Naive thymus-derived CD8-positive, alpha-beta T cell (primary cell): ENCODE data around the gene LRRC71. TPM values are rescaled to one million over a fixed set of nuclear protein-coding genes. Genes with fewer than 3 reads are reported as not detected.
"Not testable (repeated sequence)": the region's sequence is repeated elsewhere in the genome, so short reads cannot be mapped to it uniquely, and the experiment has no call there.

ENCODE experiments used
- ATAC-seq, 2 donors: fragments of 150-1000 bp; cut with Tn5 transposase in 1 of 2; sonication (Bioruptor Pico), chemical (Tn5 transposase) in 1 of 2; 1 replicate in 1 of 2; 2 replicates in 1 of 2; pipeline ENCODE4 v1.10.0; 2021; ENCODE audit warnings: mild to moderate bottlenecking in 2 of 2, moderate library complexity in 2 of 2
- POLR2A ChIA-PET: fragments of 350-600 bp; sonication (Branson Sonifier 250); formaldehyde crosslinking; loops from one replicate; lab custom pipeline; 2021; ENCODE audit warnings: antibody characterized with exemption; lab: Charles Lee
- DNase-seq, 10 donors: peaks; one replicate each; pipeline versions ENCODE4 v3.0.0 to v3.0.0-alpha.2; 2020 to 2022
- H3K27ac Mint-ChIP-seq, 10 donors: one replicate each; pipeline ENCODE4 v1.8.0; 2020 to 2022; ENCODE audit warnings: mild to moderate bottlenecking in 10 of 10, mixed read lengths in 10 of 10, moderate library complexity in 4 of 10, inconsistent platforms in 1 of 10
- H3K27me3 Mint-ChIP-seq, 5 donors: one replicate each; pipeline ENCODE4 v1.8.0; 2021 to 2022; ENCODE audit warnings: mixed read lengths in 5 of 5
- H3K36me3 Mint-ChIP-seq, 3 donors: one replicate each; pipeline ENCODE4 v1.8.0; 2020 to 2022; ENCODE audit warnings: mixed read lengths in 3 of 3, mild to moderate bottlenecking in 2 of 3, inconsistent platforms in 1 of 3
- H3K4me1 Mint-ChIP-seq, 4 donors: one replicate each; pipeline ENCODE4 v1.8.0; 2021 to 2022; ENCODE audit warnings: mixed read lengths in 4 of 4
- H3K4me3 Mint-ChIP-seq, 10 donors: one replicate each; pipeline ENCODE4 v1.8.0; 2020 to 2022; ENCODE audit warnings: mild to moderate bottlenecking in 10 of 10, mixed read lengths in 10 of 10, moderate library complexity in 6 of 10, inconsistent platforms in 1 of 10
- H3K9me3 Mint-ChIP-seq, 9 donors: one replicate each; pipeline ENCODE4 v1.8.0; 2020 to 2022; ENCODE audit warnings: mixed read lengths in 9 of 9, mild to moderate bottlenecking in 3 of 9, inconsistent platforms in 1 of 9, moderate library complexity in 1 of 9
- polyA plus RNA-seq, 3 donors: library from polyadenylated mRNA; unstranded; fragments of 300-500 nt; fragmentation: Illumina TruSeq; gene quantifications; one replicate each; pipeline ENCODE4 v1.2.3, GENCODE V29; 2021
- total RNA-seq, 8 experiments: library from RNA in 2 of 8; stranded (reverse) in 2 of 8; gene quantifications; one replicate each; pipeline ENCODE4 v1.2.3 and lab custom pipeline; 2021 to 2026

The LRRC71 gene
- total and polyA plus RNA-seq, 5 experiments from 2014 or later, result not detected

- peaks cover 53 to 98% (median 76%) of the 10 kb centered on the region in 5 donors for H3K27me3 Mint-ChIP-seq
- POLR2A ChIA-PET, H3K36me3 Mint-ChIP-seq, DNase-seq, H3K27ac Mint-ChIP-seq, H3K9me3 Mint-ChIP-seq, ATAC-seq: not testable (repeated sequence)
- peak overlapping the region in 2 of 10 donors; percentile 46 to 51 for H3K4me3 Mint-ChIP-seq
- peaks cover 16 to 36% (median 31%) of the 10 kb centered on the region in 4 donors for H3K4me1 Mint-ChIP-seq
Measured at GRCh38 chr1:156926695-156927094, 6.3 kb downstream of the LRRC71 start.

DNA sequence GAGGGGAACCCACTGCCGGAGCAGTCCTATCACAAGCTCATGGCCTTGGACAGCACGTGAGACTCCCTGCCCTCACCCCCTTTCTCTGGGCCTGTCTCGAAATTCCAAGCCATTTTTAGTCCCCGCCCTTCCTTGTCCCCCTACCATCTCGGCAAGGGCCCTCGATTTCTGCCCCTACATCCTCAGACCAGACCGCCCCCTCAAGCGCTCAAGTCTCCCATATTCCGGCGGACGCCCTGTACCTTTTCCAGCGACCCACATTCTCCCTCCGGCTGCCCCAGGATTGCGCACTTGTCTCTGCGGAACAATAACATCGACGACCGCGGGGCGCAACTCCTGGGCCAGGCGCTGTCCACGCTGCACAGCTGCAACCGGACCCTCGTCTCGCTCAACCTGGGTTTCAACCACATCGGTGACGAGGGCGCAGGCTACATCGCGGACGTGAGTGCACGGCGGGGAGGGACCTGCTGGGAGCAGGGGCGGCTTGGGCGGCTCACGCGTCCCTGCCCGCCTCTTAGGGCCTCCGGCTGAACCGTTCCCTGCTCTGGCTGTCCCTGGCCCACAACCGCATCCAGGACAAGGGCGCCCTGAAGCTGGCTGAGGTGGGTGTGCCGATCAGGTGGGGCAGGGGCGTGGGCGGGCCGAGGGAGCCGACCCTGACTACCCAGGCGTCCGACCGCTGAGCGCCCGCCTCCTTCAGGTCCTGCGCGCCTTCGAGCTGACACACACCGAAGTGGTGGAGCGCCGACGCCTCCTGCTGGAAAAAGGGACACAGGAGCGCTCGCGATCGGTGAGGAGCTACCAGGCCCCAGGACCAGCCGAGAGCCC is 7.0 kb downstream of the LRRC71 start:
- POLR2A ChIA-PET, result no interaction called here
- Mint-ChIP-seq H3K4me1 (peaks cover 13 to 37% (median 34%) of the 10 kb centered on the region in 4 donors), H3K27me3 (peaks cover 45 to 98% (median 74%) of the 10 kb centered on the region in 5 donors), H3K4me3 (peak overlapping the region in 7 of 10 donors; percentile 14 to 71 (median 51)), H3K9me3 (no peaks in the 10 kb centered on the region), H3K27ac (no peak overlapping the region), H3K36me3 (peaks cover 0 to 3% (median 0%) of the 10 kb centered on the region in 3 donors)
- ATAC-seq (peak; percentile 79 to 80), DNase-seq (peak in 9 of 10 donors; percentile 36 to 77 (median 52))

DNA sequence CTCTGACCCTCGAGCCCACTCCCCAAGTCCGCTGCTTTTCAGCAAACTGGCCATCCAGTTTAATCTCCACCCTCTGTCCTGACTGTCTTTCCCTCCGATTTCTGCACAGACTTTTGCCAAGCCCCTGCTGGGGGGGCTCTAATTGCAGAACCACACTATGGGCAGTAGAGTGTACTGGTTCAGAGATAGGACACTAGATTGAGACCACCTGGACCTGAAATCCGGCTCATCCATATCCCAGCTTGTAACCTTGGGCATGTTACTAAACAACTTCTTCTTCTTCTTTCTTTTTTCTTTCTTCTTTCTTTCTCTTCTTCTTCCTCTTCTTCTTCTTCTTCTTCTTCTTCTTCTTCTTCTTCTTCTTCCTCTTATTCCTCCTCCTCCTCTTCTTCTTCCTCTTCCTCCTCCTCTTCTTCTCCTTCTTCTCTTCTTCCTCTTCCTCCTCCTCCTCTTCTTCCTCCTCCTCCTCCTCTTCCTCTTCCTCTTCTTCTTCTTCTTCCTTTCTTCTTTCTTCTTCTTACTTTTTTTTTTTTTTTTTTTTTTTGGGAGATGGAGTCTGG is 7.7 kb downstream of the LRRC71 start:
- ATAC-seq (peak; percentile 7 to 16), DNase-seq (no peak)
- no peaks in the 10 kb centered on the region for H3K9me3 Mint-ChIP-seq
- H3K36me3 Mint-ChIP-seq, result peaks cover 0 to 3% (median 0%) of the 10 kb centered on the region in 3 donors
- H3K27me3 Mint-ChIP-seq, result peaks cover 40 to 98% (median 67%) of the 10 kb centered on the region in 5 donors
- POLR2A ChIA-PET, result no interaction called here
- peak overlapping the region in 1 of 10 donors; percentile 66 for H3K27ac Mint-ChIP-seq
- H3K4me3 Mint-ChIP-seq, result peak overlapping the region; percentile 14 to 71 (median 52)
- peaks cover 11 to 33% (median 32%) of the 10 kb centered on the region in 4 donors for H3K4me1 Mint-ChIP-seq

DNA sequence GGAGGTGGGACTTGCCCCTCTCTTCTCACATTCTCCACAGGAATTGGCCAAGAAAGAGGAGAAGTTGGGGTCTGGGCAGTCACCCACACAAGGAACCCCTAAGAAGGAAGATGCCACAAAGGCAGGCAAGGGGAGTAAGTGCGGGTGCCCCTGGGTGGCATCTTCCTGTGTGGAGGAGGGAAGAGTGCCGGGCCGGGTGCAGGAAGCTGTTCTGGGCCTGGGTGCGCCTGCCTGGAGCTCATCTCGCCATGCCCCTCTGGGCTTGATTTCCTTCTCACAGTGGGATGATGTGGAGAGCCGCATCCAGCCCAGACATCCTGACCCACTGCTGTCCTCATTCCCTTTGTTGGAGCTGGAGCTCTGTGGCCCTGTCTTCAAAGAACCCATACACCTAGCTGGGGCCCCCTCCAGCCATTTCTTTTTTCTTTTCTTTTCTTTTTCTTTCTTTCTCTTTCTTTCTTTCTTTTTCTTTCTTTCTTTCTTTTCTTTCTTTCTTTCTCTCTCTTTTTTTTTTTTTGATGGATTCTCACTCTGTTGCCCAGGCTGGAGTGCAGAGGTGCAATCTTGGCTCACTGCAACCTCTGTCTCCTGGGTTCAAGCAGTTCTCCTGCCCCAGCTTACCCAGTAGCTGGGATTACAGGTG is 9.3 kb downstream of the LRRC71 start:
- no peak overlapping the region for H3K27ac Mint-ChIP-seq

DNA sequence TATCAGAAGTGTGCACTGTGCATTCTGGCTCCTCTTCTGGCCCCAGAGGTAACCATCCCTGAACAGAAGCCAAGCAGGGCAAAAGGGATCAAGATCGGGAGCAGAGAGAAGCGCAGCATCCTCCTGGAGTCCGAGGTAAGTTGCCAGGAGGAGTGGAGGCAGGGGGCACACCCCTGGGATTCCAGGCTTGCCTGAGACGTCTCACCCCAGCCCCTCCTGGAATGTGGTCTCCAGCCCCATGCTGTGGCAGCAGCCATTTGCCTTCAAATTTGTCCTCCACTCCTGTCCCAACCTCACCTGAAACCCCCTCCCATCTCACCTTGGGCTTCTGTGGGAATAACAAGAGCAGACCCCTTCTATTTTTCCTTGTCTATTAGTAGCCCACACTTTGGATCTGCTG is 10.1 kb downstream of the LRRC71 start:
- no peaks in the 10 kb centered on the region for H3K9me3 Mint-ChIP-seq
- H3K4me3 Mint-ChIP-seq, result no peak overlapping the region
- peaks cover 0 to 7% (median 0%) of the 10 kb centered on the region in 3 donors for H3K36me3 Mint-ChIP-seq
- peak overlapping the region in 1 of 10 donors; percentile 53 for H3K27ac Mint-ChIP-seq
- H3K27me3 Mint-ChIP-seq, result peaks cover 32 to 74% (median 53%) of the 10 kb centered on the region in 5 donors
- POLR2A ChIA-PET, result no interaction called here
- no peak for DNase-seq
- no peak for ATAC-seq
- H3K4me1 Mint-ChIP-seq, result peaks cover 7 to 27% (median 24%) of the 10 kb centered on the region in 4 donors

More for the DNA sequence above, 9.3 kb downstream of the LRRC71 start:
- H3K4me1 Mint-ChIP-seq, result peaks cover 7 to 28% (median 26%) of the 10 kb centered on the region in 4 donors
- H3K9me3 Mint-ChIP-seq, result no peaks in the 10 kb centered on the region
- H3K27me3 Mint-ChIP-seq, result peaks cover 36 to 82% (median 61%) of the 10 kb centered on the region in 5 donors
- no peaks in the 10 kb centered on the region for H3K36me3 Mint-ChIP-seq
- no peak overlapping the region for H3K4me3 Mint-ChIP-seq
- no peak for DNase-seq
- ATAC-seq, result no peak
- POLR2A ChIA-PET, result no interaction called here

DNA sequence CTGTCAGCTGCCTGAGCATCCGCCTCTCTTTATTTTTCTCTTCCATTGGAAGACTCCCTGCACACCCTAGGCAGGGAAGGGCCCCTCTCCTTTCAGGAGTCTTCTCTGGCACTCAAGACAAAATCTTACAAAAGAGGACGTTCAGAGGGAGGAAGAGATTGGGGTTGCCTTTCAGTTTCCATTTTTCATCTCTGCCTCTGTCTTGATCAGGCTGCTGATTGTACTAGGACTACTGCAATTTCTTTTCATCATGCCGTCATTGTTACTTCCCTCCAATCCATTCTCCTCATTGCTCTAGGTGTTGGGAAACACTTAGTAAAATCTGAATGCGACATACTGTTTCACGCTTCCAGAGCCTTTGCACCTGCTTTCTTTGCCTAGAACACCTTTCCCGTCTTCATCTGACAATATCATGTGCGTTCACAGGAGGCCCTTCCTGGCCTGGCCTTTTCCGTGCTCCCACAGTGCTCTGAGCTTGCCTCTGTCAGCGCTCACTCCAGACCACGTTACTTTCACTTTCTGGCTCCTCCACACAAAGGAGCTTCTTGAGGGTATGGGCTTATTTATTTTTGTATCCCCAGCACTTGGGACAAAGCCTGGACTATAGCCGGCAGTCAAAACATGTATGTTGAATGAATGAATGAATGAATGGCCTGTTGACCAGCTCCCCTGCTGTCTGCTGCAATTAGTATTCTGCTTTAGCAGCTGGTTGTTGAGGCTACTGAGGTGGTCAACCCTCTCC is 10.9 kb downstream of the LRRC71 start:
- POLR2A ChIA-PET, result no interaction called here
- peaks cover 0 to 7% (median 0%) of the 10 kb centered on the region in 3 donors for H3K36me3 Mint-ChIP-seq
- H3K4me1 Mint-ChIP-seq, result peaks cover 5 to 27% (median 21%) of the 10 kb centered on the region in 4 donors
- no peak overlapping the region for H3K4me3 Mint-ChIP-seq
- ATAC-seq, result no peak
- DNase-seq, result no peak
- peak overlapping the region in 1 of 10 donors; percentile 9 for H3K27ac Mint-ChIP-seq
- H3K9me3 Mint-ChIP-seq, result no peaks in the 10 kb centered on the region
- peaks cover 25 to 66% (median 45%) of the 10 kb centered on the region in 5 donors for H3K27me3 Mint-ChIP-seq

DNA sequence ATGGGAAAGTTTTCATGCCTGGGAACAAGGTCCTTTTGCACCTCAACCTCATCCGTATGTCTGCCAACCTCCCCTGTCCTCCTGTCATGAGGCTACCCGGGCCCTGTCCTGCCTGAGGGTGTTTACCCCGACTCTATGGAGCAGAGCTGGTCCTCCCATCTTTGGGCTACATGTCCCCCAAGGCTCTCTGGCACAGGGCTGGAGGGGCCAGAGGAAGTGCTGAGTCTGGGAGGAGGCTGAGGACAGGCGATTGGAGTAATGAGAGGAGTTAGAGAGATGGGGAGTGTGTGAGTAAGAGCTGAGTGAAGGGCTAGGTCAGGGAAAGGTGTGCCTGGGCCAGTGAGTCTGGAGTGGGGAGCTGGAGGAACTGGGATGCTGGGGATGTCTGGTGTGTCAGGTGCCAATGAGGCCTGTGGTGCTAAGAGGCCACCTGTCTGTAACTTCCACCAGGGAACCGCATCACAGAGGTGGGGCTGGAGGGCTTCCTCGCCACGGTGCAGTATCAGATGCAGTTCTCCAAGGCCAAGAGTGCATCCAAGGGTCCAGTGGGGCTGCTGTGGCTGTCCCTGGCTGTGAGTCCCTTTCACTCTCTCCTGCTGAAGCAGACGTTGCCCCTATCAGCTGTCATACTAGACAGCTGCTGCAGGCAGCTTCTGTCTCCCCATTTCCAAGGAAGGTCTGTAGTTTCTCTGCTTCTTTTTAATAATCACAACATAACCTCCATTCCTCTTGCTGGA is 11.7 kb downstream of the LRRC71 start:
- H3K27ac Mint-ChIP-seq, result peak overlapping the region in 3 of 10 donors; percentile 5 to 67 (median 9)
- ATAC-seq (no peak), DNase-seq (no peak)
- POLR2A ChIA-PET, result no interaction called here
- no peak overlapping the region for H3K4me3 Mint-ChIP-seq
- peaks cover 5 to 25% (median 19%) of the 10 kb centered on the region in 4 donors for H3K4me1 Mint-ChIP-seq
- H3K9me3 Mint-ChIP-seq, result no peaks in the 10 kb centered on the region
- peaks cover 22 to 60% (median 40%) of the 10 kb centered on the region in 5 donors for H3K27me3 Mint-ChIP-seq
- peaks cover 0 to 7% (median 0%) of the 10 kb centered on the region in 3 donors for H3K36me3 Mint-ChIP-seq

- Mint-ChIP-seq H3K27ac (peak overlapping the region in 2 of 10 donors; percentile 37 to 48), H3K36me3 (peaks cover 0 to 8% (median 0%) of the 10 kb centered on the region in 3 donors), H3K9me3 (no peaks in the 10 kb centered on the region), H3K4me1 (peaks cover 0 to 15% (median 13%) of the 10 kb centered on the region in 4 donors), H3K27me3 (peaks cover 18 to 50% (median 32%) of the 10 kb centered on the region in 5 donors), H3K4me3 (no peak overlapping the region)
- DNase-seq, result no peak
- POLR2A ChIA-PET, result no interaction called here
- no peak for ATAC-seq
Measured at GRCh38 chr1:156933136-156933535, 12.7 kb downstream of the LRRC71 start.

GRCh38 chr1:156935505-156936128 is 15.2 kb downstream of the LRRC71 start:
- H3K4me1 Mint-ChIP-seq, result peaks cover 1 to 12% (median 10%) of the 10 kb centered on the region in 4 donors
- ATAC-seq (no peak), DNase-seq (no peak)
- H3K27me3 Mint-ChIP-seq, result peaks cover 10 to 25% (median 11%) of the 10 kb centered on the region in 5 donors
- peaks cover 0 to 27% (median 3%) of the 10 kb centered on the region in 3 donors for H3K36me3 Mint-ChIP-seq
- POLR2A ChIA-PET, result no interaction called here
- H3K9me3 Mint-ChIP-seq, result no peaks in the 10 kb centered on the region
- H3K4me3 Mint-ChIP-seq, result no peak overlapping the region
- H3K27ac Mint-ChIP-seq, result peak overlapping the region in 4 of 10 donors; percentile 27 to 72 (median 31)

- peaks cover 3 to 11% (median 6%) of the 10 kb centered on the region in 4 donors for H3K4me1 Mint-ChIP-seq
- no peak for DNase-seq
- no peaks in the 10 kb centered on the region for H3K9me3 Mint-ChIP-seq
- peaks cover 4 to 19% (median 6%) of the 10 kb centered on the region in 5 donors for H3K27me3 Mint-ChIP-seq
- H3K4me3 Mint-ChIP-seq, result no peak overlapping the region
- POLR2A ChIA-PET, result interaction anchor here (0.6 kb wide), 1 partner anchor 27 kb away, joined by 4 read pairs; no protein-coding TSS in a partner anchor
- H3K36me3 Mint-ChIP-seq, result peaks cover 0 to 32% (median 5%) of the 10 kb centered on the region in 3 donors
- H3K27ac Mint-ChIP-seq, result peak overlapping the region in 1 of 10 donors; percentile 72
- no peak for ATAC-seq
Measured at GRCh38 chr1:156936191-156936590, 15.8 kb downstream of the LRRC71 start.

- Mint-ChIP-seq H3K4me3 (no peak overlapping the region), H3K36me3 (peaks cover 0 to 35% (median 8%) of the 10 kb centered on the region in 3 donors), H3K27ac (peak overlapping the region in 1 of 10 donors; percentile 37), H3K9me3 (no peaks in the 10 kb centered on the region), H3K4me1 (peaks cover 0 to 5% (median 3%) of the 10 kb centered on the region in 4 donors), H3K27me3 (peaks cover 0 to 14% (median 0%) of the 10 kb centered on the region in 5 donors)
- POLR2A ChIA-PET, result interaction anchor here (0.6 kb wide), 1 partner anchor 26 kb away, joined by 4 read pairs; no protein-coding TSS in a partner anchor
- ATAC-seq, result no peak
- no peak for DNase-seq
Measured at GRCh38 chr1:156936721-156937220, 16.3 kb downstream of the LRRC71 start.
